GM18951 (cell line): Measurements from ENCODE around the gene ECSIT.

Source experiments
- POLR2A ChIP-seq: IDR thresholded peaks from 4 replicates; pipeline ENCODE4 v1.6.1; 2011; ENCODE audit warnings: mild to moderate bottlenecking; ENCODE audit not compliant: insufficient read length, insufficient read depth; ENCODE audit errors: extremely low read depth
- in situ Hi-C: fragments of 300-500 bp; cut with MboI; formaldehyde crosslinking; loops from one replicate; pipeline ENCODE4 v1.12.0; 2022; ENCODE audit warnings: low sequenced_read_pairs, mixed read lengths, inconsistent platforms; ENCODE audit not compliant: unreplicated experiment

The ECSIT gene

DNA sequence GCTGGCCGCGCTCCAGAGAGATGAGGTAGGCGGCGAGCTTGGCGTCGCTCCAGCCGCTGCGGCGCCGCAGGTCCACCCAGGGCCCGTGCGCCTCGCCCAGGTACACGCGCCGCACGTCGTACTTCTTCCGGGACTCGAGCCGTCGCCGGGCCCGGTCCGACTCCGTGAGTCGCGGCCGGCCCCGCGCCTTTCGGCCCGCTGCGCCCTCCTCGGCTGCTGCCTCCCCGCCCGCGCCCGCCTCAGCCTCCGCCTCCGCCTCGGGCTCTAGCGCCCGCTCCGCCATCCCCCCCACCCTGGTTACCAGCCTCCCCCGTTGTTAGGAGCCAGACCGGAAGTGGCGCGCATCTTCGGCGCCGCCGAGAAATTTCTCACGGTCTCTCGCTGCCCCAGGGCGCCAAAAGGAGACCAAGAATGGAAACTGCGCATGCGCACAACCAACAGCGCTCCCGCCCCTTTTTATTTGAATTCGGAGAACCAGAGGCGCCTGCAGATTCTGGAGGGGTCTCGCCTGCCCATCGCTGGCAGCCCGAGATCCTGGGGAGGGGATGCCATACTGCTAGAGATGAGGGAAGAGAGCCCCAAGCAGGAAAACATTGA, 23.3 kb downstream of the ECSIT start, which contains the start of gene ZNF653:
Gene ZNF653 (minus strand): TSS at position 336 of the 597 bp plus-strand sequence. CDS start 53 bp downstream, at position 283.
- in situ Hi-C loops, result no loop called here
- TF ChIP-seq POLR2A, result peak; percentile 57

DNA sequence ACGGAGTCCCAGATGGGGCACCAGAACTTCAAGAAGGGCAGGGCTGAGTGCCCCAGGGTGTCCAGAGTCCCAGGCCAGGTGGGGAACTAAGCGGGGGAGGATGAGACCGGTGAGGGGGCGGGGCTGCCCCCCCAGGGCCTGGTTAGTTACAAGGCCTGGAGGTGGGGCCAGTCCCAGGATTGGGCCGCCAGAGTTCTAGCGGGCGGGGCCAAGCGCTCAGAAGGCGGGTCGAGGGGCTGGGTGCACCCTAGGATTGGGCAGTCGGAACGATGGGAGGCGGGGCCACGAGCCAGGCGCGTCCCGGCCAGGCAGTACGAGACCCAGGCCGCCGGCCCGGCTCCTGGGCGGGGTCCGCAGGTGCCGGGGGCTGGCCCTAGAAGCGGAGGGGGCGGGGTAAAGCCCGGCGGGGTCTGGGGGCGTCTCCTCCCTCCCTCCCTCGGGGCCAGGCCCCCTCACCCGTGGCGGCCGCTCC, 23.9 kb downstream of the ECSIT start:
- in situ Hi-C loops, result no loop called here

DNA sequence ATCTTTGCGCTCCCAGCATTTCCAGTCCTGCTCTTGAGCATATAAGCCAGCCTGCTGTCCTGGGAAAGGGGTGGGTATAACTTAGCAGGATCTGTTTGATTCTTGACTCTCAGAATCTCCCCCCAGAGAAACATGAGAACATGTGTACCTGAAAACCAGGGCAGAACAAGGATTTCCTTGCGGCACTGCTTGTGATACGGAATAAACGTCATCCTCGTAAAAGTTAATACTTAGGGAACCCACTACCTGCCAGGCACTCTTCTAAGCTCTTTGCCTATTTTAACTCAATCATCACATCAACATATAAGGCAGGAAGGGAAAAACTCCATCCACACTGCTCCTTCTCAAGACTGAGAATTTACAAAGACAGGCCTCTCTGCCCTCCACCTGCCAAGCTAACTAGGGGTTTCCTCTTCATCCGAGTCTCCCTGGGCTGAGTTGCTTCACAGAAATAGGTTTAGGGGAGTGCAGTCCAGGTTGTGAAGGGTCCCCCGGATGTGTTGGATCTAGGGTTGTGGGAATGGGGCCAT, 24.4 kb downstream of the ECSIT start:
- TF ChIP-seq POLR2A, result no peak
- in situ Hi-C loops, result no loop called here

More for the DNA sequence above, 23.9 kb downstream of the ECSIT start:
- no peak for TF ChIP-seq POLR2A

DNA sequence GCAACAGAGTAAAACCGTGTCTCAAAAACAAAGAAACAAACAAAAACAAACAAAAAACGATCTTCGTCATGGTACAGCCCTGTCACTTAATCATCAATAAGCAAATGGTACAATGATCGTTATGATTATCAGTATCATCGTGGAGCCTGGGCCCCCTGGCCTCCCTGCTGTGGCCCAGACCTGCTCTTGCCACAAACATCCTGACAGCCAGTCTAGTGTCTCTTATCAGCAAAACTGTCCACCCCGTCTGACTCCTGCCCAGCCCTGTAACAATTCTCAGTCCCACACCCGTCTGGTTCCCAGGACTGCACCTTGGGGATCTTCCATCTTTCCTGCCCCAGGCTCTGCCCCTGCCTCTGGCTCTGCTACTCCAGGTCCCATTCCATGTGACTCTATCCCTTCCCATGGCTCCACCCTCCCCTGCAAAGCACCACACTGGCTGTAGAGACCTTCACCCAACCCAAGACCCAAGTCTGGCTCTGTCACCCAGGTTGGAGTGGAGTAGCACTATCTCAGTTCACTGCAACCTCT, 29.0 kb downstream of the ECSIT start:
- no peak for TF ChIP-seq POLR2A
- in situ Hi-C loops, result no loop called here

DNA sequence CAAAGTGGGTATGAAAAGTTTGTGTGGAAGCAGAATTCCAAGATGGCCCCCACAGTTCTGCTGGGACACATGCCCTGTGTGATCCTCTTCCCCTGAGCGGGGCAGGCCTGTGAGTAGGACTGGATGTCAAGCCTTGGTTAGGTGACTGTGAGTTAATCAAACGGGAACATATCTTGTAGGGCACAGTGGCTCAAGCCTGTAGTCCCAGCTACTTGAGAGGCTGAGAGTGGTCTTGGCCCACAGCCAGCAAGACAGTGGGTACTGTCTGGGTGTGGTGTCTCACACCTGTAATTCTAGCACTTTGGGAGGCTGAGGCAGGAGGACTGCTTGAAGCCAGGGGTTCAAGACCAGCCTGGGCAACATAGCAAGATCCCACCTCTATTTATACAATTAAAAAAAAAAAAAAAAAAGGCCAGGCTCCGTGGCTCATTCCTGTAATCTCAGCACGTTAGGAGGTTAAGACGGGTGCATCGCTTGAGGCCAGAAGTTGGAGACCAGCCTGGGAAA, 29.7 kb downstream of the ECSIT start:
- in situ Hi-C loops, result no loop called here
- TF ChIP-seq POLR2A, result no peak

DNA sequence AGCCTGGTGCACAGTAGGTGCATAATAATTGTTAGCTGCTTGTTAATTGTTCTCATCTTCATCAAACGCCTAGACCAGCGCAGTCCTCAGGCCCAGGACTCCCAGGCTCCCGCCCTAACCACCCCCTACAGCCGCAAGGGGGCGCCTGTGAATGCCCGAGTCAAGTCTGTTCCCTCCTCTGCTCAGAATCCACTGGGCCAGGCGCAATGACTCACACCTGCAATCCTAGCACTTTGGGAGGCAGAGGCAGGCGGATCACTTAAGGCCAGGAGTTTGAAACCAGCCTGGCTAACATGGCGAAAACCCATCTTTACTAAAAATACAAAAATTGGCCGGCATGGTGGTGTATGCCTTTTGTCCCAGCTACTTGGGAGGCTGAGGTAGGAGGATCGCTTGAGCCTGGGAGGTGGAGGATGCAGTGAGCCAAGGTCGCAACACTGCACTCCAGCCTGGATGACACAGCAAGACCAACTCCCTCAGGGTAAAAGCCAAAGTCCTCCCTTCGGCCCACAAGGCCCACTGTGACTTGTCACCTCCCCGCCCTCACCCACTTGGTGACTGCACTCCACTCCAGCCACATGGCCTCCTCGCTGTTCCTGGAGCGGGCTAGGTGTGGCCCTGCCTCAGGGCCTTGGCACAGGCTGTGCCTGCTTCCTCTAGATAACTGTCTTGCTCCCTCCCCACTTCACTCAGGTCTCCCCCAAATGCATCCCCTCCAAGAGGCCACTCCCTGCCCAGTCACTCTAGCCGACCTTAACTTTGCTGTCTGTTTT, 32.4 kb downstream of the ECSIT start:
- in situ Hi-C loops, result no loop called here

DNA sequence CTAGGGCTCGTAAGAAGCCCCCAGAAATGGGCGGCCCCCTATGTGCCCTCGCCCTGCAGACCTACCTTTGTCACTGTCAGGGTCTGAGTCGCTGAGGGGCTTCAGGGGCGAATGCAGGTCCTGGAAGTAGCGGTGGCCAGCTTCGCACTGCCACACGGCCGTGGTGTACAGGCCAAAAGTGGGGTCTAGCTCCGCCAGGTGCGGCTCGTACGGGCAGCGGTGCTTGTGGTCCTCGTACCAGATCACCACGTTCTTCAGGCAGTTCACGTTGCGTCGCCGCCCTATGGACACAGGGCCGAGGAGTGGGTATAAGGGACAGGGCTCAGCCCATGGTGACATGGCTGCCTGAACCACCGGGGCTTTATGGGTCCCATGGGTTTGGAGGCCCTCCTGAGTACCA, 33.0 kb downstream of the ECSIT start:
- in situ Hi-C loops, result no loop called here
- TF ChIP-seq POLR2A, result no peak

More for the DNA sequence above, 32.4 kb downstream of the ECSIT start:
- TF ChIP-seq POLR2A, result no peak

DNA sequence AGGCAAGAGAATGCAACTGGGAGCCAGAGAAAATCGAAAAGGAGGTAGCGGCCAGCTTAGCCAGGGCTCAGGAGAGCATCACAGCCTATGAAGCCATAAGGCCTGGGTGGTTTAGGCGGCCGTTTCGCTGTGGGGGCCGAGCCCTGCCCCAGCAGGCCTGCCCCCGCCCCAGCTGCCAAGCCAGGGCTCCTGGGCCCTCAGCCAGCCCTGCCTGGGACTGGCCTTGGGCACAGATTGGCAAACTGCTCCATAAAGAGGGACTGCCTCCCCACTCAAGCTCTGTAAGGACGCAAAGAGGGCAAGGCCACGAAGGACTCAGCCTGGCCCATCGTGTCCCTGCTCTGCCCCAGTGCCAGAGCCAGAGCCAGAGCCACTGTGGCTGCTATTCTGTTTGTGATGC, 33.5 kb downstream of the ECSIT start:
- no peak for TF ChIP-seq POLR2A
- in situ Hi-C loops, result no loop called here

DNA sequence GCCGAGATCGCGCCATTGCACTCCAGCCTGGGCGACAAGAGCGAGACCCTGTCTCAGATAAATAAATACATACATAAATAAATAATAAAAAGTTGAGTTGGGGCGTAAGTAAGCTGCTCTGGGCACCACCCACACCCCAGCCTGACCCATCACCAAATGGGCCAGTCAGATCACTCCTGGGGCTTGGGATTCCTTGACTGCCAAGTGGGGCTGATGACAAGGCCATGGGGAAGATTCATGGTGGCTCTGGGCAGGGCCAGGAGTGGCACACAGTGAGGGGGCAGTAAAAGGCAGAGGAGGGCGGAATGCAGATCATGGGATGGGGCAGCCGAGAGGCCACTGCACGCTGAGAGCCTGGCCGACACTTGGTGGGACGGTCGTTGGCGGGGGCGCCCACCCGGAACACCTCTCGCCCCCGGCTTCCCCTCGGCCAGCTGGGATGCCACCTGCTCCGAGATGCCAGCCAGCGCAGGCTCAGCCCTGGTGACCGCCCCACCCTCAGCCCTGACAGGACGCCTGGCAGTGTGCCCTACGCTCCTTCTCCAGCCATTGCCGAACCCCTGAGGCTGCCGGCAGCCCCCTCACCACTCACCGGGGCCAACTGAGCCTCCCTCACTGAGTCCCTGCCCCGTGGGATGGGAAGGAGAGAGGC, 34.2 kb downstream of the ECSIT start:
- no peak for TF ChIP-seq POLR2A
- in situ Hi-C loops, result no loop called here

DNA sequence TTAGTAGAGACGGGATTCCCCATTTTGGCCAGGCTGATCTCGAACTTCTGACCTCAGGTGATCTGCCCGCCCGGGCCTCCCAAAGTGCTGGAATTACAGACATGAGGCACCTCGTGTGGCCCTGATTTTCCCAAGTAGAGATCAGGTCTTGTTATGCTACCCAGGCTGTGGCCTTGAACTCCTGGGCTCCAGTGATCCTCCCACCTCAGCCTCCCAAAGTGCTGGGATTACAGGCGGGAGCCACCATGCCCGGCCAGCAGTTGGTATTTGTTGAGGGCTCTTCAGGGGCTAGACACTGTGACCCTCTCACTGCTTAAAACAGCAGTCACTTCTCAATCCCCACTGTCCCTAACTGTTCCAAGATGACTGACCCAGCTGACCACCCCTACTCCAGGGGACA, 39.6 kb downstream of the ECSIT start:
- in situ Hi-C loops, result no loop called here
- no peak for TF ChIP-seq POLR2A

DNA sequence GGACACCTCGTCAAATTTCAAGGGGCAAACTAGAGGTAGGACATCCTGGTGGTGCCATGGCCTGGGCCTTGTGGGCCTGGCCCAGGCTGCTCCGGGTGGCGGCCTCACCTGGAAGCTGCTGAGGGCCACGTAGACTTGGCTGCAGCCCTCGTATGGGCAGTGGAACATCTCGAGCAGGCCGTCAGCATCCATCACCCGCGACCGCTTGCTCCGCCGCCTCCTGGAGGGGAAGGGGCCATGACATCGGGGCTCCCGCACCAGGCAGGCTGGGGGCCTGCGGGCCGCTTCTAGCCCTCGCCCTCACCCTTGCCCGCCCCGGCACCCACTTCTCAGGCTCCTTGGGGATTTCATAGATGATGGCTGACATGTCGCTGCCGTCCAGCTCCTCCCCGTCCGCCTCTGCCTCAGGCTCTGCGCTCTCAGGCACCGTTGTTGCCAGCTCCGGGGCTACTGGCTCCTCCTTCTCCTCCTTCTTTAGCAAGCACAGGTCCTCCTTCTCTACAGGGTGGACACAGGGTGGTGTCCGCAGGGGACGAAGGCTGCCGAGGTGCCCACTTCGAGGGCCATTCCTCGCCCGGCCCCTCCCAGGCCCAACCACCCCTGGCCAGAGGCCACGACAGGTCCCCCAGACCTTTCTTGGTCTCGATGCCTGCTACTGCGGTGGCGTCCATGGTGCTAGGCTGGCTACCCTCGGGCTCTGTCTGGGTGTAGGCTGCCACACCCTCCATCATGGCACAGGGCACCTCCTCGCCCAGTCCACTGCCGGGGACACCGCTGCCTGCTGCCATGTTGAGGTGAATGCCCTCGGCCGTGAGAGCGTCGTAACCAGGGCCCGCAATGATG, 42.1 kb downstream of the ECSIT start:
- in situ Hi-C loops, result no loop called here
- no peak for TF ChIP-seq POLR2A

DNA sequence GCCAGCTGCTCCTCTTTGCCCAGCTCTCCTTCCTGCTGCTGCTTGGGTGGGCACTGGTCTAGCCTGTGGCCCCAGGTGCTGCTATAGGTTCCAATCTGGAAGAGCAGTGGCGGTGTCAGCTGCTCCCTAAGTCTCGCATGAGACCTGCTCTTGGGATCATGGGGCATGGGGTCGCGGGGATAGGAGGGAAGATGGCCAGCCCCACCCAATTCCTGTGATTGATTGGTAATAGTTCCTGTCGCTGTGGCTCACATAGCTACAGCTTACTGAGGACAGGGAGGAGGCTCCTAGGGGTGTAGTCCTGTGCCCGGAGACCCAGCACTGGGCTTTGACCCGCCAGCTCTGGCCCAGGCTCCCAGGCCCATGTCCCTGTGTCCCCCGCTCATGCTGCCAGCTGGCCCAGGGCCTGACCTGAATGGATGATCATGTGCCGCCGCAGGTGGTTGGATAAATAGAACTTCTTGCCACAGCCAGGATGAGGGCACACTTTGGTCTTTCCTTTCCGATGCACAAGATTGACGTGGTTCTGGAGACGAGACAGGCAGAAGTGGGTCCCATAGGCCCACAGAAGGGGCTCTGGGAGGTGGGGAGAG, 43.6 kb downstream of the ECSIT start:
- TF ChIP-seq POLR2A, result no peak
- in situ Hi-C loops, result no loop called here
